PC-3 (cell line): ENCODE data around the gene CD300LB. TPM values are rescaled to one million over a fixed set of nuclear protein-coding genes. Genes with fewer than 3 reads are reported as not detected.
A peak's percentile ranks its signal among the peaks of the same experiment; 100 is the strongest.
"Not testable (repeated sequence)": the region's sequence is repeated elsewhere in the genome, so short reads cannot be mapped to it uniquely, and the experiment has no call there.

Experiments used
- ATAC-seq: fragments of 200-7000 bp; cut with Tn5 transposase; 2 replicates; pipeline ENCODE4 v1.9.1; 2020; ENCODE audit warnings: mild to moderate bottlenecking, moderate library complexity
- BruUV-seq: library from RNA; stranded (reverse); fragments of 400-500 nt; replicated peaks from 2 replicates; lab custom pipeline; 2021; lab: Mats Ljungman, UMichigan
- CTCF ChIA-PET: fragments of 300-600 bp; sonication (Branson Sonifier 250); formaldehyde crosslinking; loops from one replicate; lab custom pipeline; 2022; ENCODE audit warnings: antibody characterized with exemption; lab: Charles Lee
- POLR2A ChIA-PET: fragments of 300-600 bp; sonication (Branson Sonifier 250); formaldehyde crosslinking; loops from one replicate; lab custom pipeline; 2022; ENCODE audit warnings: antibody characterized with exemption; ENCODE audit not compliant: unreplicated experiment; lab: Charles Lee
- DNase-seq: peaks from one replicate; pipeline ENCODE4 v3.0.0-alpha.2; 2015
- H2AFZ ChIP-seq: fragments of 300-600 bp; sonication (generic); 2 replicates; pipeline ENCODE4 v1.6.0; 2016; ENCODE audit warnings: antibody characterized with exemption, low read length
- H3F3A ChIP-seq: fragments of 300-600 bp; sonication (generic); one replicate; pipeline ENCODE4 v1.6.0; 2017; ENCODE audit warnings: antibody characterized with exemption, low read length, control low read depth, mild to moderate bottlenecking; ENCODE audit not compliant: unreplicated experiment
- H3K27ac ChIP-seq: fragments of 300-600 bp; sonication (generic); 2 replicates; pipeline ENCODE4 v1.5.1; 2016; ENCODE audit warnings: mild to moderate bottlenecking, low read length
- H3K27me3 ChIP-seq: fragments of 300-600 bp; sonication (generic); 2 replicates; pipeline ENCODE4 v1.6.1; 2016; ENCODE audit warnings: low read length, mixed read lengths
- H3K36me3 ChIP-seq: fragments of 300-600 bp; sonication (generic); 2 replicates; pipeline ENCODE4 v1.6.1; 2016; ENCODE audit warnings: low read depth, mixed run types, low read length, mixed read lengths
- H3K4me1 ChIP-seq: fragments of 300-600 bp; sonication (generic); 2 replicates; pipeline ENCODE4 v1.5.1; 2016; ENCODE audit warnings: low read length; ENCODE audit not compliant: insufficient read depth
- H3K4me2 ChIP-seq: fragments of 300-600 bp; sonication (generic); 2 replicates; pipeline ENCODE4 v1.6.0; 2016; ENCODE audit warnings: low read length
- H3K4me3 ChIP-seq: fragments of 300-600 bp; sonication (generic); 2 replicates; pipeline ENCODE4 v1.5.1; 2016; ENCODE audit warnings: mild to moderate bottlenecking, low read length, mixed read lengths
- H3K79me2 ChIP-seq: fragments of 300-600 bp; sonication (generic); 2 replicates; pipeline ENCODE4 v1.6.1; 2017; ENCODE audit warnings: low read length, mixed read lengths
- H3K9ac ChIP-seq: fragments of 300-600 bp; sonication (generic); 2 replicates; pipeline ENCODE4 v1.6.0; 2016; ENCODE audit warnings: mild to moderate bottlenecking, low read length
- H3K9me2 ChIP-seq: fragments of 300-600 bp; sonication (generic); replicated peaks from 2 replicates; pipeline ENCODE4 v1.6.1; 2016; ENCODE audit warnings: mixed run types, low read length, mixed read lengths
- H3K9me3 ChIP-seq: fragments of 300-600 bp; sonication (generic); 2 replicates; pipeline ENCODE4 v1.6.1; 2016; ENCODE audit warnings: low read length, mixed read lengths
- H4K20me1 ChIP-seq: fragments of 300-600 bp; sonication (generic); 2 replicates; pipeline ENCODE4 v1.6.1; 2016; ENCODE audit warnings: low read length, mixed read lengths
- EZH2 ChIP-seq: fragments of 300-600 bp; sonication (generic); IDR thresholded peaks from one replicate; pipeline ENCODE4 v1.6.1; 2017; ENCODE audit warnings: antibody characterized with exemption, mild to moderate bottlenecking, low read length; ENCODE audit not compliant: unreplicated experiment
- EZH2phosphoT487 ChIP-seq: fragments of 300-600 bp; sonication (generic); IDR thresholded peaks from 2 replicates; pipeline ENCODE4 v1.6.1; 2018; ENCODE audit warnings: mild to moderate bottlenecking, antibody characterized with exemption, low read length, borderline replicate concordance
- intact Hi-C: fragments of 100-400 bp; cut with micrococcal nuclease; formaldehyde crosslinking; loops from 2 replicates; pipeline ENCODE4 v1.9.0; 2023
- total RNA-seq: library from RNA; depleted of rRNA; stranded (reverse); fragments of >200 nt; gene quantifications from 2 replicates; pipeline ENCODE4 v1.2.3, GENCODE V29; 2014
- TF ChIP-seq, protein P1 (sequence below): fragments of 300-600 bp; sonication (generic); conservative IDR thresholded peaks from 2 replicates; pipeline ENCODE4 v1.5.1; 2017; ENCODE audit warnings: antibody characterized with exemption, low read depth, mild to moderate bottlenecking, low read length

CD300LB gene
- total RNA-seq, 1 experiment from 2014 or later: not detected

DNA sequence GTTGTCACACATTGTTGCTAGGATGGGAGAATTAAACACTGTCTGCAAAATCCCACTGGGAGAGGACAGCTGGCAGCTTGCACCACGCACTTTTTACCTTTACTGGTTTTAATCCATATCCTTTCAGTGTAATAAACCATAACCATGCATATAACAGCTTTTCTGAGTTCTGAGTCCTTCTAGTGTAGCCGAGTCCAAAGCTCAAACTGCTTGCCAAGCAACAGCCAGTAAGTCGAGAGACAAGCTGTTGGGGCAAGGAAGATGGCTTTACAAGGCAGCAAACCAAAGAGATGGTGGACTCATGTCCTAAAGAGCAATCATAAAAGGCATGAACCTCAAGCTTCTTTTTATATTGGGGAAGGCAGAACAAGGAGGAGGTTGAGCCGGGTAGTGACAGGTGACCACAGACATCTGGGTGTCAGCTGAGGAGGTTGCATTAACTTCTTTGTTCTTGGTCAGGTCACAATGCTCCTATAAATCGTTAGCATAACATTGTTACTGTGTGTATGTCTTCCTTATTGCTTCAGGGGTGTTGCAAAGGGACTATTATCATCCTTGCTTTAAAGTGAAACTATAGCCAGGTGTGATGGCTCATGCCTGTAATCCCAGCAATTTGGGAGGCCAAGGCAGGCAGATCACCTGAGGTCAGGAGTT lies 43.3 kb upstream of the CD300LB start:
- H3K27ac ChIP-seq: no peak overlapping the region
- ChIA-PET POLR2A (no interaction called here), CTCF (no interaction called here)
- no peak overlapping the region for H3K9ac ChIP-seq
- ATAC-seq (no peak), DNase-seq (no peak)
- no peaks in the 10 kb centered on the region for H3K9me2 ChIP-seq
- no peaks in the 10 kb centered on the region for H3F3A ChIP-seq
- no peaks in the 10 kb centered on the region for H3K36me3 ChIP-seq
- TF ChIP-seq EZH2phosphoT487 (no peak), EZH2 (no peak)
- TF ChIP-seq, protein P1, sequence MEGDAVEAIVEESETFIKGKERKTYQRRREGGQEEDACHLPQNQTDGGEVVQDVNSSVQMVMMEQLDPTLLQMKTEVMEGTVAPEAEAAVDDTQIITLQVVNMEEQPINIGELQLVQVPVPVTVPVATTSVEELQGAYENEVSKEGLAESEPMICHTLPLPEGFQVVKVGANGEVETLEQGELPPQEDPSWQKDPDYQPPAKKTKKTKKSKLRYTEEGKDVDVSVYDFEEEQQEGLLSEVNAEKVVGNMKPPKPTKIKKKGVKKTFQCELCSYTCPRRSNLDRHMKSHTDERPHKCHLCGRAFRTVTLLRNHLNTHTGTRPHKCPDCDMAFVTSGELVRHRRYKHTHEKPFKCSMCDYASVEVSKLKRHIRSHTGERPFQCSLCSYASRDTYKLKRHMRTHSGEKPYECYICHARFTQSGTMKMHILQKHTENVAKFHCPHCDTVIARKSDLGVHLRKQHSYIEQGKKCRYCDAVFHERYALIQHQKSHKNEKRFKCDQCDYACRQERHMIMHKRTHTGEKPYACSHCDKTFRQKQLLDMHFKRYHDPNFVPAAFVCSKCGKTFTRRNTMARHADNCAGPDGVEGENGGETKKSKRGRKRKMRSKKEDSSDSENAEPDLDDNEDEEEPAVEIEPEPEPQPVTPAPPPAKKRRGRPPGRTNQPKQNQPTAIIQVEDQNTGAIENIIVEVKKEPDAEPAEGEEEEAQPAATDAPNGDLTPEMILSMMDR: no peak
- no peaks in the 10 kb centered on the region for H3K79me2 ChIP-seq
- H3K9me3 ChIP-seq: no peaks in the 10 kb centered on the region
- no peak overlapping the region for H3K4me2 ChIP-seq
- intact Hi-C loops: no loop called here
- BruUV-seq: no TSS peak
- no peak overlapping the region for H2AFZ ChIP-seq
- H3K4me1 ChIP-seq: peaks cover 8% of the 10 kb centered on the region
- H3K27me3 ChIP-seq: peaks cover 64% of the 10 kb centered on the region
- no peak overlapping the region for H3K4me3 ChIP-seq
- H4K20me1 ChIP-seq: no peaks in the 10 kb centered on the region

DNA sequence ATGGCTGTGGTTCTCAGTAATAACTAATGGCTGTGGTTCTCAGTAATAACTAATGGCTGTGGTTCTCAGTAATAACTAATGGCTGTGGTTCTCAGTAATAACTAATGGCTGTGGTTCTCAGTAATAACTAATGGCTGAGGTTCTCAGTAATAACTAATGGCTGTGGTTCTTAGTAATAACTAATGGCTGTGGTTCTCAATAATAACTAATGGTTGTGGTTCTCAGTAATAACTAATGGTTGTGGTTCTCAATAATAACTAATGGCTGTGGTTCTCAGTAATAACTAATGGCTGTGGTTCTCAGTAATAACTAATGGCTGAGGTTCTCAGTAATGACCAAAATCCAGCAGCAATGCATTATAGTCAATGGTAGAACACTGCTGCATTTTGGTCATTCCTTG lies 42.4 kb upstream of the CD300LB start:
- H3K79me2 ChIP-seq, intact Hi-C loops, DNase-seq, H3K27ac ChIP-seq, H3K9me2 ChIP-seq, CTCF ChIA-PET, H2AFZ ChIP-seq, H4K20me1 ChIP-seq, POLR2A ChIA-PET, H3K9ac ChIP-seq, H3K4me2 ChIP-seq, H3K4me3 ChIP-seq, H3F3A ChIP-seq, ATAC-seq, H3K36me3 ChIP-seq, H3K9me3 ChIP-seq, BruUV-seq: not testable (repeated sequence)
- H3K4me1 ChIP-seq: peaks cover 14% of the 10 kb centered on the region
- H3K27me3 ChIP-seq: peaks cover 57% of the 10 kb centered on the region

DNA sequence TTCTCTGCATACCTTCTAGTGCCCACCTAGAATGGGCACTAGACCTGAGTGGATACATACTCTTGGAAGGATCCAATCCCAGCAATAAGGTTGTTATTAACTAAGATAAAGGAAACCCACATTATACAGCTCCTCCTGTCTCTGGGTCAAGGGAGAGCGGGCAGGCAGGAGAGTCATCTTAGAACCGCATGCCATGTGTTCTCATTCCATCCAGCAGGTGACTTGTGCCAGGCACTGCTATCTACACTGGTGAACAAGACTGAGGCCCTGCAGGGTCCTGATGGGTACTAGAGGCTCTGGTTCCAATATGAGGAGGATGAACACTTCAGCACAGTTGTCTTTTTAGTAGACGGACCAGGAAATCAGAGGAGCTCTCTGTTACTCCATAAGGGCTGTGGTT lies 41.9 kb upstream of the CD300LB start:
- H3K27me3 ChIP-seq: peaks cover 52% of the 10 kb centered on the region
- CTCF ChIA-PET: no interaction called here
- ATAC-seq: no peak

More for the DNA sequence above, 41.9 kb upstream of the CD300LB start:
- no peak overlapping the region for H3K9ac ChIP-seq
- no peaks in the 10 kb centered on the region for H3K79me2 ChIP-seq
- no peak overlapping the region for H3K4me3 ChIP-seq
- no peak overlapping the region for H3K4me2 ChIP-seq
- H3F3A ChIP-seq: no peaks in the 10 kb centered on the region
- H3K36me3 ChIP-seq: no peaks in the 10 kb centered on the region
- H3K9me3 ChIP-seq: no peaks in the 10 kb centered on the region
- no peaks in the 10 kb centered on the region for H3K9me2 ChIP-seq
- POLR2A ChIA-PET: no interaction called here
- BruUV-seq: no TSS peak
- no peaks in the 10 kb centered on the region for H4K20me1 ChIP-seq
- H3K4me1 ChIP-seq: peaks cover 14% of the 10 kb centered on the region
- H3K27ac ChIP-seq: no peak overlapping the region
- intact Hi-C loops: no loop called here
- TF ChIP-seq EZH2phosphoT487: no peak
- TF ChIP-seq, protein P1: peak; percentile 29; the same call in 1 of the 2 replicates
- H2AFZ ChIP-seq: no peak overlapping the region
- no peak for DNase-seq
